GM19099 (cell line): ENCODE data around the gene PPP6R3.

ENCODE experiments used
- POLR2A ChIP-seq: IDR thresholded peaks from 3 replicates; pipeline ENCODE4 v1.6.1; 2011; ENCODE audit warnings: low read depth; ENCODE audit not compliant: insufficient read length; ENCODE audit errors: extremely low read depth

The PPP6R3 gene

GRCh38 chr11:68601147-68601546 lies 140.6 kb downstream of the PPP6R3 start:
- no peak for TF ChIP-seq POLR2A

- TF ChIP-seq POLR2A, result no peak
Measured at GRCh38 chr11:68609761-68610160, 149.2 kb downstream of the PPP6R3 start.

GRCh38 chr11:68610452-68611116 lies 150.0 kb downstream of the PPP6R3 start:
- no peak for TF ChIP-seq POLR2A

DNA sequence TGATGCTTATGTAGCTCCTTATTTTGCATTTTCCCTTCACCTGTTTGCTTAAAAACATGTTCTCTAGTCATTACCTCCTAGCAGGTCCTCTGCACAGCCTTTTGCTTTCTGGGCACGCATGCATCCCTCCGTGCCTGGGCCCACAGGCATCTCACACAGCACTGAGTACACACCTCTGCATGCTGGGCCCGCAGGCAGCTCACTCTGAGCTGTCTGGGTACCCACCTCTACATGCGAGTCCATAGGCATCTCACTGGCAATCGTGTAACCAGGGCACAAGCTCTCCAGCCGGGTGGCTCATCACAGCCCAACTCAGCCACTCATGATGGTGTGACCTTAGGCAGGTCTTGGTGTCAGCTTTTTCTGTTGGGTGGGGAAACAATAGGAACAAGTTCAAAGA lies 155.1 kb downstream of the PPP6R3 start:
- no peak for TF ChIP-seq POLR2A

DNA sequence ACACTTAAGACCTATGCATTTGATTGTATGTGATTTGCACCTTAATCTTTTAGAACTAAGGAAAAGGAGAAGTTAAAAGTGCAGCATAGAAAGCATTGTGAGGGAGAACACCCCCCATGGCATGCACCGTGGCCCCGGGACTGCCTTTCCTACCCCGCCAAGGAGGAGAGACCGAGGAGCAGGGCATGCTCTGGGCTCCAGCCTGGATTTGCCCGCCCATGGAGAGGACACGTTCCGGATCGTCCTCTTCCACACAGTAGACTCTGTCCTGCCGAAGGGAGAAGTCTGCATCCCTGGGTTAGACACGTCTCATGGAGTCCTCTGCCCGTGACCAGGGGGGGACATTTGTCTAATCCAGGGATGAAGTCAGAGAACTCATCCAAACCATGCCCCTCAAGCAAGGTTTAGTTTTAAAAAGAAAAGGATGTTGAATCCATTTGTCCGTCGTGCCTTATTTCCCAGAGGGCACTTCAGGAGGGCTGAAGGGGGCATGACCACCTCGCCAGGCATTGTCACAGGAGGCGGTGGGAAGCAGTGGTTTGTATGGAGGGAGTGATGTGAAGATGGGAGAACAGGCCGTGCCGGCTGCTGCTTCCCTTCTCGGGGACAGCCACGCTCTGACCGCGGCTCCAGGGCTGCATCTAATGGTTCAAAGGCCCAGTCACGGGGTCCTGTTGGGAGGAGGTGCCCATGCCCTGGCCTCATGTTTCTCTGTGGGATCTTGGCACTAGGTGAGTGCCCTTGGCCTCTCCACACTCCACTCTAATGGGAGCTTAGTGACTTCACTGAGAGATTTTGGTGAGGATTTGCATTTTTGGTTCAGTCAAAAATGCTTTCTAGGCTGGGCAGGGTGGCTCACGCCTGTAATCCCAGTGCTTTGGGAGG lies 157.6 kb downstream of the PPP6R3 start:
- no peak for TF ChIP-seq POLR2A

DNA sequence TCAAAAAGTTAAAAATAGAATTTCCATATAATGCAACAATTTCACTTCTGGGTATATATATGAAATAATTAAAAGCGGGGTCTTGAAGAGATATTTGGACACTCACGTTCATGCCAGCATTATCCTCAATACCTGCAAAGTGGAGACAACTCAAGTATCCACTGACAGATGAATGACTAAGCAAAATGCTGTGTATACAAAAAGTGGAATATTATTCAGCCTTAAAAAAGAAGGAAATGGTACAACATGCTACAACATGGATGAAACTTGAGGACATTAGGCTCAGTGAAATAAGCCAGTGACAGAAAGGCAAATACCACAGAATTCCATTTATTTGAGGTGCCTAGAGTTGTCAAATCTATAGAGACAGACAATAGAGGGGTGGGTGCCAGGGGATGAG lies 161.3 kb downstream of the PPP6R3 start:
- no peak for TF ChIP-seq POLR2A

DNA sequence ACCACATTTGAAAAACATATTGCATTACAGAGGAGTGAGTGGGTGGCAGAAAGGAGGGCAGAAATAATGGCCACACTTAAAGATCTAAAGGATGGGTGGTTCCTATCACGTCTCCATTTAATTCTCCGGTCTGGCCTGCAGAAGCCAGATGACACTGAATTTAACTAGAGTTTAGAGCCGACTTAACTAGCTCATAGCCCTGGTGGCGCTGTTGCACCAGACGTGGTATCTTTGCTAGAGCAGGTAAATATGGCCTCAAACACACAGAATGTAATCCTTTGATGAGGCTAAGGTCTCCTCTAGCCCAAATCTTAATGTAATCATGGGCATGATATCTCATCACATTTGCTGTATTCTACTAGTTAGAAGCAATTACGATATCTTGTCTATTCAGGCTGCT lies 172.2 kb downstream of the PPP6R3 start:
- TF ChIP-seq POLR2A, result no peak

GRCh38 chr11:68641880-68642279 lies 181.3 kb downstream of the PPP6R3 start:
- no peak for TF ChIP-seq POLR2A

DNA sequence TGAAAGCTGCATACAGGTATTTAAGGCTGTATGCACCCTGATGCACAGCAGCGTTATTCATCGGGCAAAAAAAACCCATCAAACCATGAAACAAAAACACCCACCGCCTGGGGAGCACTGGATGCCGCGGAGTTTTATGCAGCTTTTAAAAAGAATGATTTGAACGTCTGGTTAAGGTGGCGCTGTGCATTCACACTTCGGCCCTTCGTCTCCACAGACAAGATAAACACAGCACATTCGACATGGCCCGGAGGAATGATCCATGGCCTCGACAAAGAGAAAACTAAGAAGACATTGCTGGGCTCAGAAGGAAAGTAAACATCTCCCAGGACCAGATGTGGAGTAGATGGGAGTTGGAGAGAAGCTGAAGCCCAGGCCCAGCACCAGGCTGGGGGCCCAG lies 183.0 kb downstream of the PPP6R3 start:
- TF ChIP-seq POLR2A, result no peak

GRCh38 chr11:68646832-68647231 lies 186.3 kb downstream of the PPP6R3 start:
- TF ChIP-seq POLR2A, result no peak

- TF ChIP-seq POLR2A, result no peak
Measured at GRCh38 chr11:68649851-68650555, 189.5 kb downstream of the PPP6R3 start.

- no peak for TF ChIP-seq POLR2A
Measured at GRCh38 chr11:68650801-68651200, 190.2 kb downstream of the PPP6R3 start.

GRCh38 chr11:68651208-68651984 lies 190.8 kb downstream of the PPP6R3 start:
- no peak for TF ChIP-seq POLR2A

DNA sequence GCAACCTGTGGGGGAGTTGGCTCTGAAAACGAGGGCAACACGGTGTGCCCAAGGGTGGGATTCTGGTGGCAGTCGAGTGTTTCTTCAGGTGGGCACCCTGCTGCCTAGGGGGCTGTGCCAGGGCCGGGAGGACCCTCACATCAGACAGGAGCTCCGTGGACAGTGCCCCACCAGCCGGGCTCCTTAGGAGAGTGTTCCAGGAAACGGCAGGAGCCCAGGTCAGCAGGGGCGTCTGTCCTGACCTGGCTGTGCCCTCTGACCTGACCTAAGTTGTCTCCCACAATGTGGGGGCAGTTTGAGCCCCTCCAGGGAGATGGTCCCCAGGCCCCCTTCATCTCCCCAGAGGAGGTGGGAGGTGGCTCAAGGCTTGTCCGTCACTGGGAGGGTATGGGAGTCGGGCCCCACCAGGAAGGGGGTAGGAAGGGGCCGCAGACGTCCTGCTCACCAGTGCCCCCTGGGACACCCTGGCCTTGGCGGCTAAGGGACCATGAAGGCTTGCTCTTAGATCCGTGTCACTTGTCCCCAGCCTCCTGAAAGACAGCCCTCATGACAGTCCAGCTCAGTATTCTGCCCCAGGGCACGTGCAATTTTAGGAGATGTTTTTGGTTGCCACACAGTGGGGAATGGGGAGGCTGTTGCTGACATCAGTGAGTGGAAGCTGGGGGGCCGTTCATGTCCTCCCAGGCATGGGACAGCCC lies 191.6 kb downstream of the PPP6R3 start:
- no peak for TF ChIP-seq POLR2A
